ENCODE data around the gene OR2G3. TPM values are rescaled to one million over a fixed set of nuclear protein-coding genes. Genes with fewer than 3 reads are reported as not detected.

The OR2G3 gene
- not detected for total RNA-seq
- long read RNA-seq: 0 reads

GRCh38 chr1:247605286-247605685 lies at the start of gene OR2G3:
Gene OR2G3 (plus strand): TSS chr1:247605586. CDS start chr1:247605586, 0 bp downstream.
- ATAC-seq: no peak
- no peak for DNase-seq
- intact Hi-C loops (cut with DNase I, micrococcal nuclease): no loop called here

- intact Hi-C loops (cut with DNase I, micrococcal nuclease): no loop called here
- ATAC-seq (no peak), DNase-seq (no peak)
Observed at GRCh38 chr1:247557926-247558674, 47.3 kb upstream of the OR2G3 start.

GRCh38 chr1:247561711-247562110 lies 43.7 kb upstream of the OR2G3 start:
- intact Hi-C loops (cut with DNase I, micrococcal nuclease): no loop called here

GRCh38 chr1:247562198-247562597 lies 43.2 kb upstream of the OR2G3 start:
- intact Hi-C loops (cut with DNase I, micrococcal nuclease): no loop called here
- ATAC-seq (no peak), DNase-seq (no peak)

More at GRCh38 chr1:247561711-247562110, 43.7 kb upstream of the OR2G3 start:
- DNase-seq (no peak), ATAC-seq (no peak)

- intact Hi-C loops (cut with DNase I, micrococcal nuclease): no loop called here
- DNase-seq: no peak
- no peak for ATAC-seq
Observed at GRCh38 chr1:247574236-247574635, 31.1 kb upstream of the OR2G3 start.

GRCh38 chr1:247574664-247575063 lies 30.7 kb upstream of the OR2G3 start:
- no peak for ATAC-seq
- intact Hi-C loops (cut with DNase I, micrococcal nuclease): no loop called here
- DNase-seq: no peak

- DNase-seq: no peak
- intact Hi-C loops (cut with DNase I, micrococcal nuclease): no loop called here
- no peak for ATAC-seq
Observed at GRCh38 chr1:247576514-247576913, 28.9 kb upstream of the OR2G3 start.

GRCh38 chr1:247578946-247579460 lies 26.4 kb upstream of the OR2G3 start:
- intact Hi-C loops (cut with DNase I, micrococcal nuclease): no loop called here
- DNase-seq (no peak), ATAC-seq (no peak)

GRCh38 chr1:247588060-247588459 lies 17.3 kb upstream of the OR2G3 start, which contains the start of gene OR2G2:
Gene OR2G2 (plus strand): TSS chr1:247588360. CDS start chr1:247588360, 0 bp downstream.
- no peak for ATAC-seq
- DNase-seq: no peak
- intact Hi-C loops (cut with DNase I, micrococcal nuclease): no loop called here

- DNase-seq (no peak), ATAC-seq (peak; percentile 58)
- intact Hi-C loops (cut with DNase I, micrococcal nuclease): no loop called here
Observed at GRCh38 chr1:247613405-247613804, 8.0 kb downstream of the OR2G3 start.

- DNase-seq: no peak
- ATAC-seq: no peak
- intact Hi-C loops (cut with DNase I, micrococcal nuclease): no loop called here
Observed at GRCh38 chr1:247614625-247615024, 9.2 kb downstream of the OR2G3 start.

- intact Hi-C loops (cut with DNase I, micrococcal nuclease): no loop called here
- no peak for ATAC-seq
Observed at GRCh38 chr1:247627951-247628350, 22.6 kb downstream of the OR2G3 start.

GRCh38 chr1:247638011-247638410 lies 32.6 kb downstream of the OR2G3 start:
- intact Hi-C loops (cut with DNase I, micrococcal nuclease): no loop called here
- ATAC-seq (no peak), DNase-seq (no peak)

More at GRCh38 chr1:247627951-247628350, 22.6 kb downstream of the OR2G3 start:
- no peak for DNase-seq

GRCh38 chr1:247638781-247639180 lies 33.4 kb downstream of the OR2G3 start:
- intact Hi-C loops (cut with DNase I, micrococcal nuclease): no loop called here
- DNase-seq (peak; percentile 68 to 85), ATAC-seq (peak; percentile 93)

GRCh38 chr1:247639381-247639981 lies 34.1 kb downstream of the OR2G3 start:
- DNase-seq (peak; percentile 87 to 89), ATAC-seq (peak; percentile 95)
- intact Hi-C loops (cut with DNase I, micrococcal nuclease): no loop called here

GRCh38 chr1:247642742-247643141 lies 37.4 kb downstream of the OR2G3 start:
- no peak for DNase-seq
- intact Hi-C loops (cut with DNase I, micrococcal nuclease): no loop called here
- ATAC-seq: no peak

- ATAC-seq (no peak), DNase-seq (no peak)
- intact Hi-C loops (cut with DNase I, micrococcal nuclease): no loop called here
Observed at GRCh38 chr1:247646867-247647266, 41.5 kb downstream of the OR2G3 start.

GRCh38 chr1:247647864-247648263 lies 42.5 kb downstream of the OR2G3 start:
- peak; percentile 83 for ATAC-seq
- intact Hi-C loops (cut with DNase I, micrococcal nuclease): no loop called here
- DNase-seq: peak; percentile 37 to 59

GRCh38 chr1:247653040-247653439 lies 47.7 kb downstream of the OR2G3 start:
- intact Hi-C loops (cut with DNase I, micrococcal nuclease): no loop called here
- ATAC-seq: no peak
- DNase-seq: no peak
